PFSK-1 (cell line): ENCODE data around the gene CDK7.

Experiments
- FOXP2 ChIP-seq: optimal IDR thresholded peaks from 2 replicates; pipeline ENCODE3; 2011; ENCODE audit warnings: borderline replicate concordance, control low read depth, inconsistent platforms; ENCODE audit not compliant: insufficient read depth; ENCODE audit errors: extremely low read length, extremely low read depth
- POLR2AphosphoS5 ChIP-seq: IDR thresholded peaks from 2 replicates; pipeline ENCODE4 v1.6.1; 2012; ENCODE audit warnings: low read depth, mild to moderate bottlenecking, control low read depth, low read length, moderate library complexity
- REST ChIP-seq, 2 experiments: IDR thresholded peaks; 2 replicates each; pipeline versions ENCODE4 v1.6.1 to v1.8.0; 2011 to 2012; ENCODE audit warnings: low read depth in 2 of 2, low read length in 2 of 2, control low read depth in 1 of 2, inconsistent platforms in 1 of 2, mild to moderate bottlenecking in 1 of 2, moderate library complexity in 1 of 2; ENCODE audit not compliant: insufficient read depth in 1 of 2
- SIN3A ChIP-seq: IDR thresholded peaks from 2 replicates; pipeline ENCODE4 v1.6.1; 2012; ENCODE audit warnings: mild to moderate bottlenecking, low read length, moderate library complexity, borderline replicate concordance; ENCODE audit not compliant: insufficient read depth
- TAF1 ChIP-seq: IDR thresholded peaks from 2 replicates; pipeline ENCODE4 v1.6.1; 2012; ENCODE audit warnings: low read length, control low read depth, borderline replicate concordance; ENCODE audit not compliant: insufficient read depth

GRCh38 chr5:69209602-69210001, 25.1 kb upstream of the CDK7 start:
- TF ChIP-seq SIN3A: no peak
- TF ChIP-seq POLR2AphosphoS5: no peak
- no peak for TF ChIP-seq TAF1
- TF ChIP-seq REST (IDR thresholded peaks at IDR 0.05; ENCODE audit: insufficient read depth in 1 of 2, low read depth in 2 of 2, low read length in 2 of 2): no peak
- no peak for TF ChIP-seq FOXP2
